GM19239 (cell line): ENCODE data around the gene FAM76B.

Experiments
- DNase-seq: peaks from one replicate; pipeline ENCODE4 v3.0.0; 2011; ENCODE audit warnings: low spot score; ENCODE audit not compliant: insufficient read length
- FAIRE-seq: peaks from 2 replicates; lab custom pipeline; 2011; peaks lifted over from hg19 to GRCh38; lab: Jason Lieb, UNC

FAM76B gene

GRCh38 chr11:95793116-95793515 is 3.5 kb upstream of the FAM76B start:
- DNase-seq (no peak), FAIRE-seq (no peak)

GRCh38 chr11:95792700-95793099 is 3.1 kb upstream of the FAM76B start:
- FAIRE-seq = no peak

GRCh38 chr11:95792200-95792599 is 2.6 kb upstream of the FAM76B start:
- FAIRE-seq = no peak
- DNase-seq = no peak

More at GRCh38 chr11:95792700-95793099, 3.1 kb upstream of the FAM76B start:
- DNase-seq = no peak

DNA sequence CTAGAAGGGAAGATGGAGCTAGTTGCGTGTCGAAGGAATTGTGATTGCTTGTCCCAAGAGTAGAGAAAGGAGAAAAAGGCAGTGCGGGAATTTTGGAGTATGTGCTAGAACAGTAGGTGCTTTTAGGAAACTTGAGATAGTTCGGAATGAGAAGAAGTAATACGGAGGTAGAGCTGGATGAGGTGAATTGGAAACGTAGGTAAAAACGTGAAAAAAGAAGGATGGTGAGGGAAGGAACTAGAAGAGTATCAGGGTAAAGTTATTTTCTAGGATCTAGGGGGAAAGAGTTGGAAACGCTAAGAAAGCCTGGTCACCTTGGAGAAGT is 2.1 kb upstream of the FAM76B start:
- FAIRE-seq (no peak), DNase-seq (no peak)

DNA sequence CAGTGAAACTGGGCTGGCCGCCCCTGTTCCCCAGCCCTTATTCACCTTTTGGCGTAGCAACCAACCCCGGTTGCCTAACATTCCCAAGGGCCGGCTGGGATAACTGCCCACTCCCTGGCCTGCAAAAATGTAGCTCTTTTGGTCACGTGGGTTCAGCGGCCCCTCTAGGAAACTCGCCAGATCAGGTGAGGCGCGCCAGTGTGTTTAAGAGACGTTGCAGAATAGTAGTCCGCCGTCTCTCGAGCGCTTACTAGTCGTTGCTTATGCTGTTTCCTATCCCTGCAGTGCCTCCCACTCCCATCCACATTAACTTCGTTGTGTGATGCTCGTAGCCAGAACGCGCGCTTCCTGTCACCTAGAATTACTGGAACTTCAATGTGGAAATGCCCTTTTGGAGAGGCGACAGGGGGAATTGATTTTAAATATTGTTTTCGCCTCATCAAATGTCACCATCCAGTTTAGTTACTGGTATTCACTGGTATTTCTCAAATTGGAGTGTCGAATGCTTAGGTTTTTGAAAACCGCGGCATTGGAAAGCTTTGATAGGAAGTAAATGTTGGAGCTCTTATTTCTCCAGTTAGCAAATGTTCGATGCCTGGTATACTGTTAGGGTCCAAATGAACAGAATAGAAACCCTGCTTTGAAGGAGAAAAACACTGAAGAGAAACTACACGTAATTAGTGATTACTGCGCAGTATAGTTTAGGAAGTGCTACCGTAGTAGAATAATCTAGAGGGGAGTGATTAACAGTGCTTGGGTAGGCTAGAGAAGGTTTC is 1.5 kb upstream of the FAM76B start:
- DNase-seq (no peak), FAIRE-seq (peak; percentile 71)

DNA sequence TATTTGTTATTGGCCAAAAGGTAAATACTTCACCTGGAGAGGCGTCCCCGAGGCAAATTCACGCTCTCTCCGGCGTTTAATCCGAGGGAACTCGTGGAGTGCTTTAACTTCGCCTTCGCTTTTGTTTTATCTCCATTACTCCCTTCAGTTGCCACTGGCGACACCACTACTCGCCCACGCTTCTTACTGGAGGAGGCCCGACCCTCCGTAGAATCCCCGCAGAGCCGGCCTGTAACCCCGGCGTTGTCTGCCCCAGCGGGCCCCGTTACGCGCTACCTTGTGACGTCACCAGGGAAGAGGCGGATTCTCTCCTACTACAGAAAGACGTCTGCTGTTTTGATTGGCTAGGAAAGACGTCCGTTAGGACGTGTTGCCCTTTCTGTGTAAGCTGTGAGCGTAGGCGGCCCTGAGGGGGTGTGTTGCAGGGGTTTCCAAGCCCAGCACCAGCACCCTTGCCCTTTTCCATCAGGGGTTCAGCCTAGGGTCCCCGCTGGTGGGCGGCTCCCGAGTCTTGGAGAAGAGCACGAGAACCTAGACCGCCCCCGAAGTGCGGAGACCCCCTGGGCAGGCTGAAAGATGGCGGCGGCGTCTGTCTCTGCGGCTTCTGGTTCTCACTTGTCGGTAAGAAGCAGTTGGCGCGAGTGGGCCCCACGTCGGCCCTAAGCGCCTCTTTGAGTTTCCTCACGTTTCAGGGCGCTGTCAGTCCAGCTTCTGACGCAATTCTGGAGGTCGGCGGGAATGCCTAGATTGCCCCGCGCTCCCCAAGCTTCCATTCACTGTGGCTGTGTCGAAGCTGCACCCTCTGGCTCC is 746 bp upstream of the FAM76B start, which contains the start of gene CEP57:
Gene CEP57, plus strand, starts transcription at position 376 of the 810 bp plus-strand sequence. Its CDS starts 201 bp downstream, at position 577.
- no peak for FAIRE-seq
- DNase-seq = peak; percentile 38

DNA sequence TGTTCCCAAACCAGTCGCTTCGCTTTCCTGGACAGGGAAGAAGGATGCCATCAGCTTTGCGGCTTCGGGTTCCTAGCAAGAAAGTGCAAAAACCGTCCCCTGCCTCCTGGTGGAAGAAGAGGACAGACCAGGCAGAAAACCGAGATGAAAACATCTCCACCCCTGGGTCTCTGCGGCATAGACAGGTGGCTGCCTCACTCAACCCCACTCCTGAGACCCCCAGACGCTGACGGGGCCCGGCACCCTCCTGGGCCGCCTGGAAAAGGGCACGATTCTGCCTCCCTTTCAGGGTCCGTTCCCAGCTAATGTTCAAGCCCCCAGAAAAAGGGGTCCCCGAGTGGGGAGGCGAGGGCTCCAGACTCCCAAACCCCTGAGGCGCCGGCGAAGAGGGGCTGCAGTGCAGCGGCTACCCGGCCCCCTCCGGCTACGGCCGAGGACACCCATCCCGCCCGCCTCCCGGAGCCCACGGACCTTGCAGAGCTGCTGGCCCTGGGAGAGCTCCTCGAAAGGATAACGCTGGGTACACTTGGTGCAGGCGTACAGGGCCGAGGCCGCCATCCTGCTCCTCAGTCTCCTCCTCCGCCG is 569 bp downstream of the FAM76B start:
- FAIRE-seq = peak; percentile 48
- DNase-seq = no peak

GRCh38 chr11:95780544-95780943 is 9.0 kb downstream of the FAM76B start:
- FAIRE-seq (no peak), DNase-seq (no peak)

- FAIRE-seq = peak; percentile 47
- no peak for DNase-seq
These were observed 10.9 kb downstream of the FAM76B start for GRCh38 chr11:95778699-95779098.

DNA sequence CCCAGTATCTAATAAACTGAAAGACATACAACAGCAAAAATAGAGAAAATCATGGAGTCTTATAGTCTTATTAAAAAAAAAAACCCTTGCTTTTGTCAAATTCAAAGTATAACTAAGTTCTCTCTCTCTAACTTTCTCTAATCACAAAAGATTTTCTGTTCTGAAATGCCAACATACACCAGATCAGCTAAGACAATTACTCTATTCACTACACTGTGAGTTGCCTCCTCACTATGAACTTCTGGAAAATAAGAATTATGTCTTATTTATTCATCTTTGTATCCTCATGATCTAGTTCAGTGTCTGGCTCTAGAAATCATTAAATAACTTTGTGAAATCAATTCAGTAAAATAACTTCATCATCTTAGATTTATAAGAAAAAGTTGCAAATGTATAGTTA is 12.7 kb downstream of the FAM76B start:
- FAIRE-seq = no peak
- no peak for DNase-seq

GRCh38 chr11:95768521-95768920 is 21.1 kb downstream of the FAM76B start:
- DNase-seq = no peak
- FAIRE-seq = no peak

GRCh38 chr11:95767498-95767897 is 22.1 kb downstream of the FAM76B start:
- DNase-seq (no peak), FAIRE-seq (no peak)

DNA sequence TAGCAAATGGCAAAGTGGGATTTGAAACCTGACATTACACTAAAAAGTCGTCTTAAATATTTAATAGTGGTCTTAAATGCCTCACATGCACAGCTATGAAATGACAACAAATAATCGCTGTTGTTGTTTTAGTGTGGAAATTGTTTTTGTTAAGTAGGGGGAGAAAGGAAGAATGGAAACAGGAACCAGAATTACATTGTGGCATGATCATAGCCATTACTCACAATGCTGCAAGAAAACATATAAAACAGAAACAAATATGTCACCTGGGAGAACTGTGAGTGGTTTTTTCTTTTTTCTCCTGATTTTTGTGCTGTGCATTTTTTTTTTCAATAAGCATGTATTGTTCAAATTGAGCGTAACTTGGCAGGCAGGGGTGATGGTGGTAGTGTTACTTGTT is 22.9 kb downstream of the FAM76B start:
- FAIRE-seq (no peak), DNase-seq (no peak)

DNA sequence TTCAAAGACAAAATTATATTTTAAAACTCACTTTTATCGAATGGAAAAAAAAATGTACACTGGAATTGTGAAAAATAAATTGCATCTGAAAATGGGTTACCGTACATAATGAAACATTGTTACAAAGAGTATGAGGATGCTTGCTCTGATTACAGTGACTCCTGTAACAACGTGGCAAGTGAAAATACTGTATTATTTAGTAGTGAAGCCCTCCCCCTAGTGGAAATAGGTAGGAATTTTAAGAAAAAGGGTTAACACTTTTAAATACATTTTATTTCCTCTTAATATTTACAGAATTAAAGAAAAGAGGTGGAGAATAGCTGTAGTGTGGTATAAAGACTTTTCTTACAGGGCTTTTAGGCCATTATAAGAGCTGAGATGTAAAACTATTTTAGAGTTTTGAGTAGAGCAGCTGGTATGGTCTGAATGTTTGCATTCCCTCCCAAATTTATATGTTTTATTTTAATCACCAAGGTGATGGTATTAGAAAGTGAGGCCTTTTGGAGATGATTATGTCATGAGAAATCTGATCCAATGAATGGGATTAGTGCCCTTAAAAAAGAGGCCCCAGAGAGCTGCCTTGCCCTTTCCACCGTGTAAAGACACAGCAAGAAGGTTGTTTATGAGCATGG is 25.2 kb downstream of the FAM76B start:
- FAIRE-seq = peak; percentile 94
- DNase-seq = peak; percentile 23

DNA sequence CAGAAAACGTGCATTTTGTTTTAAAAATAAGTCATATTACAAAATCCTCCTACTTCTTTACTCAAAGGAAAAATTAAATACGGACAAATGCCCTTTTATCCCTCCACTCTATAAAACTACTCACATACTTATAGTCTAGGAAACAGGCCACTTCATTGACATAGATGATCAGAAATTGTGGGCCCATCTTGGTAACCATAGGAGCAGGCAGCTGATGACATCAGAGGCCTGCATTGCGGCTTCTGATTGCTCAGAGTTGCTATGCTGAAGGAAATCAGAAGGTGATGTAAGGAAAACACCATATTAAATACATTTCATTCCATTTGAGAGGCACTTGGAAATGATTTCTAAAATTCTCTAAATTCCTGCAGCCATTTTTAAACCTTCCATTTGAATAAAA is 27.0 kb downstream of the FAM76B start:
- FAIRE-seq (peak; percentile 21), DNase-seq (no peak)

DNA sequence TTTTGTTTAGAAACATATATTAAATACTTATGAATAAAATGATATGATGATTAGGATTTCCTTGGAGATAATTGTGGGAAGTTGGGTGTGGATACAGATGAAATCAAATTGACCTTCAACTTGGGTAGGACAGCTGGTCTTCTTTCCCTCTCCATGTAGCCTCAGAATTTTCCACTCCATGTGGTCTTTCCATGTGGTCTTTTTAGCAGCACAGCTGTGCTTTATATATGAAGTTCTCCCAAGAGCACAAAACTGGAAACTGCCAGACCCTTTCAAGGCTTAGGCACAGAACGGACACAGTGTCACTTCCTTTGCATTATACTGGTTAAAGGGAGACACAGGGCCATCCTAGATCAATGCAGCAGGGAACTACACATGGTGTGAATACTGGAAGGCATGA is 28.6 kb downstream of the FAM76B start:
- no peak for DNase-seq
- no peak for FAIRE-seq

DNA sequence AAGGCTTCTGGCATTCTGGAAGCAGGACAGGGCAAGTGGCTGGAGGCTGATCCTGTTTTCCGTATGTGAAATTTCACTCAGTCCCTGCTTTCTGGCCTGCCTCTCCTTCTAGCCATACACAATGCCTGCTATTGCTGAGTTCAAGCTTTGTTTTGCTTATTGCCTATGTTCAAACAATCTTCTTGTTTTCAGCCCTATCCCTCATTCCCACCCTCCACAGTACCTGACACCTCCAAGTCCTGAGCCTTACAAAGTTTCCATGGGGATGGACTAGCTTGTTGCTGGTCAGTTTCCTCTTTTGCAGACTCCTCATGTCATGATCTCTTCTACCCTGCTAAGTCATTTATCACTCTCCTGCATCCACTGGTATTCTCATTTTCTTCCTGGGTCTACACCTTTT is 38.1 kb downstream of the FAM76B start:
- DNase-seq = no peak
- FAIRE-seq = no peak

- no peak for FAIRE-seq
- no peak for DNase-seq
These were observed 39.5 kb downstream of the FAM76B start for GRCh38 chr11:95750101-95750500.

GRCh38 chr11:95739108-95739938 is 50.3 kb downstream of the FAM76B start:
- no peak for DNase-seq
- FAIRE-seq = no peak

GRCh38 chr11:95736809-95737208 is 52.8 kb downstream of the FAM76B start:
- FAIRE-seq (no peak), DNase-seq (no peak)
